ENCODE data around the gene PTPRG.

Gene PTPRG

GRCh38 chr3:61639991-61640390 lies 78.6 kb downstream of the PTPRG start:
- Histone ChIP-seq H2AFZ (ENCODE audit: low read depth, low read length) (no peak overlapping the region), H3K4me1 (ENCODE audit: low read length) (peaks cover 52% of the 10 kb centered on the region), H3K36me3 (replicated peaks; ENCODE audit: low read depth, low read length) (peaks cover 11% of the 10 kb centered on the region), H3K4me3 (ENCODE audit: low read length) (no peak overlapping the region), H3K79me2 (ENCODE audit: low read length) (peaks cover 35% of the 10 kb centered on the region), H3K9ac (ENCODE audit: low read length) (no peak overlapping the region), H4K20me1 (ENCODE audit: insufficient read depth, low read length) (no peaks in the 10 kb centered on the region), H3K9me3 (ENCODE audit: insufficient read depth, low read length) (no peaks in the 10 kb centered on the region), H3K27me3 (ENCODE audit: low read depth, low read length) (peaks cover 12% of the 10 kb centered on the region; the same call in 1 of the 2 replicates), H3K27ac (ENCODE audit: low read length) (no peak overlapping the region), H3K4me2 (ENCODE audit: low read length) (no peak overlapping the region)
- TF ChIP-seq CTCF (IDR thresholded peaks at IDR 0.05; ENCODE audit: low read depth, low read length) (no peak), EZH2phosphoT487 (IDR thresholded peaks at IDR 0.05; ENCODE audit: low read depth) (no peak)

- Histone ChIP-seq H4K20me1 (ENCODE audit: insufficient read depth, low read length) (no peaks in the 10 kb centered on the region), H3K4me2 (ENCODE audit: low read length) (no peak overlapping the region), H3K9ac (ENCODE audit: low read length) (no peak overlapping the region), H3K79me2 (ENCODE audit: low read length) (peaks cover 38% of the 10 kb centered on the region), H3K36me3 (replicated peaks; ENCODE audit: low read depth, low read length) (peaks cover 14% of the 10 kb centered on the region), H3K27me3 (ENCODE audit: low read depth, low read length) (peaks cover 12% of the 10 kb centered on the region; the same call in 1 of the 2 replicates), H3K4me1 (ENCODE audit: low read length) (peaks cover 39% of the 10 kb centered on the region), H3K27ac (ENCODE audit: low read length) (no peak overlapping the region), H3K9me3 (ENCODE audit: insufficient read depth, low read length) (no peaks in the 10 kb centered on the region), H3K4me3 (ENCODE audit: low read length) (no peak overlapping the region), H2AFZ (ENCODE audit: low read depth, low read length) (no peak overlapping the region)
- no peak for TF ChIP-seq CTCF (IDR thresholded peaks at IDR 0.05; ENCODE audit: low read depth, low read length)
- TF ChIP-seq EZH2phosphoT487 (IDR thresholded peaks at IDR 0.05; ENCODE audit: low read depth) = no peak
Measured at GRCh38 chr3:61645148-61645547, 83.8 kb downstream of the PTPRG start.

GRCh38 chr3:61646360-61646759 lies 85.0 kb downstream of the PTPRG start:
- Histone ChIP-seq H3K9me3 (ENCODE audit: insufficient read depth, low read length) (no peaks in the 10 kb centered on the region), H3K4me1 (ENCODE audit: low read length) (peaks cover 36% of the 10 kb centered on the region), H3K36me3 (replicated peaks; ENCODE audit: low read depth, low read length) (peaks cover 14% of the 10 kb centered on the region), H3K27me3 (ENCODE audit: low read depth, low read length) (peaks cover under 1% of the 10 kb centered on the region; the same call in 1 of the 2 replicates), H3K4me3 (ENCODE audit: low read length) (no peak overlapping the region), H4K20me1 (ENCODE audit: insufficient read depth, low read length) (no peaks in the 10 kb centered on the region), H3K9ac (ENCODE audit: low read length) (no peak overlapping the region), H3K79me2 (ENCODE audit: low read length) (peaks cover 27% of the 10 kb centered on the region), H3K27ac (ENCODE audit: low read length) (no peak overlapping the region), H3K4me2 (ENCODE audit: low read length) (peak overlapping the region; percentile 27; the same call in 1 of the 2 replicates), H2AFZ (ENCODE audit: low read depth, low read length) (no peak overlapping the region)
- TF ChIP-seq CTCF (IDR thresholded peaks at IDR 0.05; ENCODE audit: low read depth, low read length) (no peak), EZH2phosphoT487 (IDR thresholded peaks at IDR 0.05; ENCODE audit: low read depth) (no peak)

GRCh38 chr3:61646851-61647525 lies 85.6 kb downstream of the PTPRG start:
- Histone ChIP-seq H3K4me2 (ENCODE audit: low read length) (peak overlapping the region; percentile 27), H3K36me3 (replicated peaks; ENCODE audit: low read depth, low read length) (peaks cover 14% of the 10 kb centered on the region), H3K9me3 (ENCODE audit: insufficient read depth, low read length) (no peaks in the 10 kb centered on the region), H2AFZ (ENCODE audit: low read depth, low read length) (no peak overlapping the region), H4K20me1 (ENCODE audit: insufficient read depth, low read length) (no peaks in the 10 kb centered on the region), H3K9ac (ENCODE audit: low read length) (no peak overlapping the region), H3K4me3 (ENCODE audit: low read length) (no peak overlapping the region), H3K79me2 (ENCODE audit: low read length) (peaks cover 22% of the 10 kb centered on the region), H3K27ac (ENCODE audit: low read length) (no peak overlapping the region), H3K4me1 (ENCODE audit: low read length) (peaks cover 30% of the 10 kb centered on the region), H3K27me3 (ENCODE audit: low read depth, low read length) (no peaks in the 10 kb centered on the region)
- TF ChIP-seq CTCF (IDR thresholded peaks at IDR 0.05; ENCODE audit: low read depth, low read length) (no peak), EZH2phosphoT487 (IDR thresholded peaks at IDR 0.05; ENCODE audit: low read depth) (no peak)

All from OCI-LY3 (cell line).